ENCODE results near the gene AIFM2.

Gene AIFM2

DNA sequence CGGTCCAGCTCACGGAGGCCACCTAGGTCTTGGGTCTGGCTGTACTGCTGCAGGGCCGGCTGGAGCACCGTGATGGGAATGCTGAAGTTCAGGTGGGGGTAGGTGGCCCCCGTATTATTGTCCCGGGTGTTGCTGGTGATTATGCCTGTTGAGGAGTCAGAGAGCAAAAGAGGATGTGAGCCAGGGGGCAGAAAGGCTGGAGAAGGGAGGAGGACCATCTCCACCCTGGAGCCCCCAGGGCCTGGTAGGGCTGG, 7.3 kb upstream of the AIFM2 start:
- no peak overlapping the region for H3K4me3 ChIP-seq (ENCODE audit: low read length)
- H4K5ac ChIP-seq (ENCODE audit: low read length) = no peak overlapping the region
- no peak overlapping the region for H3K4me2 ChIP-seq (ENCODE audit: low read length)
- no peak overlapping the region for H3K4ac ChIP-seq (ENCODE audit: low read depth, low read length)
- no peak overlapping the region for H4K8ac ChIP-seq (ENCODE audit: low read depth, low read length)
- H2BK5ac ChIP-seq (ENCODE audit: low read length) = no peak overlapping the region
- no peak overlapping the region for H2BK15ac ChIP-seq (replicated peaks; ENCODE audit: low read depth)
- no peak for DNase-seq
- no peak overlapping the region for H3K23ac ChIP-seq (ENCODE audit: low read length)
- no peak overlapping the region for H3K9ac ChIP-seq (ENCODE audit: low read length)
- no peaks in the 10 kb centered on the region for H3K79me2 ChIP-seq (ENCODE audit: control insufficient read depth, insufficient read depth, low read length)
- WGBS (ENCODE audit: extremely low coverage, insufficient coverage, low lambda C conversion rate) = no CpG with 5 or more reads among the region's 6 CpGs
- H3K18ac ChIP-seq (ENCODE audit: low read length) = no peak overlapping the region
- no peak overlapping the region for H3K56ac ChIP-seq (ENCODE audit: low read length)
- peaks cover under 1% of the 10 kb centered on the region for H3K4me1 ChIP-seq (ENCODE audit: control insufficient read depth, low read depth, low read length)
- H3K79me1 ChIP-seq (ENCODE audit: low read length) = peaks cover 3% of the 10 kb centered on the region
- no peaks in the 10 kb centered on the region for H3K36me3 ChIP-seq (ENCODE audit: control insufficient read depth, insufficient read depth, low read length)
- no peak overlapping the region for H2BK120ac ChIP-seq (ENCODE audit: low read depth, low read length)
- H3K27me3 ChIP-seq (ENCODE audit: insufficient read depth, low read length, poor library complexity) = no peaks in the 10 kb centered on the region
- H2AK5ac ChIP-seq (ENCODE audit: low read length) = no peak overlapping the region
- H3K27ac ChIP-seq (ENCODE audit: low read depth, low read length) = no peak overlapping the region

DNA sequence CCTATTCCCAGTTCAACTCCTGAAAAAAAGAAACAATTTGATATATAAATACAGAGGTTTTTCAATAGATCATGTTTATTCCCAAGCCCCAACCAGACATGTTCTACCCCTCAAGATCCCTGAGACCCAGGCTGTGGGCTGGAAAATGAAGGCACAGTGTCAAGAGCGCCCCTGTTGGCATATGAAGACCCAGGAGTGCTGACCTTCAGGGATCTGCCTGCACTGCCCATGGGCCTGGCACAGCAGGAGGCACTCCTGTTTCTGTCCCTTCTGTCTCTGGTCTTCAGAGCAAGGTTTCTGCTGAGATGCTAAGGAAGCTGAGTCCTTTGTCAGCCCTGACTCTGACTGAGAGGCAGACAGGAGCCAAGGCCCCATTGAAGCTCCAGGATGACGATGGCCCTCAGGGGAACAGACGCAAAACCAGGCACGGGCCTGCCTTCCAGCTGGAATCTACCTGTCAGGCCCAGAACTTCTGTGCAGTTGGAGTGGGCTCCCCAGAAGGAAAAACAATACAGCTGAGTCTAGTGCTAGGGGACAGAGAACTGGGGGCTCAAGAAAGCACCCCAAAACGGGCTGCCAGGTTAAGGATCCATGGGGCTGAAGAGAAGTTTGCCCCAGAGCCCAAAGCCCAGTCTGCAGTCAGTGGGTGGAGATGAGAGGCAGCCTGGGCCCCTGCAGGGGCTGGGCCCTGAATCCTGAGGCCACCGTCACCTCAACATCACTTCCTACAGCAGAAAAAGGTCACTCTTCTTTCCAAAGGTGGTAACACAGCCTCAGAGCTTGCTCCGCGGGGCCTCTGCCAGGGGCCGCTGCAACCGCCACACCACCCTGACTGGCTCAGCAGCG, 6.7 kb upstream of the AIFM2 start:
- Histone ChIP-seq H3K9ac (ENCODE audit: low read length) (no peak overlapping the region), H4K8ac (ENCODE audit: low read depth, low read length) (no peak overlapping the region), H3K4me1 (ENCODE audit: control insufficient read depth, low read depth, low read length) (no peaks in the 10 kb centered on the region), H2BK120ac (ENCODE audit: low read depth, low read length) (no peak overlapping the region), H3K4ac (ENCODE audit: low read depth, low read length) (no peak overlapping the region), H3K56ac (ENCODE audit: low read length) (no peak overlapping the region), H3K79me1 (ENCODE audit: low read length) (no peaks in the 10 kb centered on the region), H2BK5ac (ENCODE audit: low read length) (no peak overlapping the region), H3K36me3 (ENCODE audit: control insufficient read depth, insufficient read depth, low read length) (no peaks in the 10 kb centered on the region), H2BK15ac (replicated peaks; ENCODE audit: low read depth) (no peak overlapping the region), H2AK5ac (ENCODE audit: low read length) (no peak overlapping the region), H3K23ac (ENCODE audit: low read length) (no peak overlapping the region), H3K27me3 (ENCODE audit: insufficient read depth, low read length, poor library complexity) (no peaks in the 10 kb centered on the region), H3K4me2 (ENCODE audit: low read length) (no peak overlapping the region), H4K5ac (ENCODE audit: low read length) (no peak overlapping the region), H3K79me2 (ENCODE audit: control insufficient read depth, insufficient read depth, low read length) (no peaks in the 10 kb centered on the region), H3K27ac (ENCODE audit: low read depth, low read length) (no peak overlapping the region), H3K18ac (ENCODE audit: low read length) (no peak overlapping the region), H3K4me3 (ENCODE audit: low read length) (no peak overlapping the region)
- no CpG with 5 or more reads among the region's 11 CpGs for WGBS (ENCODE audit: extremely low coverage, insufficient coverage, low lambda C conversion rate)
- DNase-seq = no peak

DNA sequence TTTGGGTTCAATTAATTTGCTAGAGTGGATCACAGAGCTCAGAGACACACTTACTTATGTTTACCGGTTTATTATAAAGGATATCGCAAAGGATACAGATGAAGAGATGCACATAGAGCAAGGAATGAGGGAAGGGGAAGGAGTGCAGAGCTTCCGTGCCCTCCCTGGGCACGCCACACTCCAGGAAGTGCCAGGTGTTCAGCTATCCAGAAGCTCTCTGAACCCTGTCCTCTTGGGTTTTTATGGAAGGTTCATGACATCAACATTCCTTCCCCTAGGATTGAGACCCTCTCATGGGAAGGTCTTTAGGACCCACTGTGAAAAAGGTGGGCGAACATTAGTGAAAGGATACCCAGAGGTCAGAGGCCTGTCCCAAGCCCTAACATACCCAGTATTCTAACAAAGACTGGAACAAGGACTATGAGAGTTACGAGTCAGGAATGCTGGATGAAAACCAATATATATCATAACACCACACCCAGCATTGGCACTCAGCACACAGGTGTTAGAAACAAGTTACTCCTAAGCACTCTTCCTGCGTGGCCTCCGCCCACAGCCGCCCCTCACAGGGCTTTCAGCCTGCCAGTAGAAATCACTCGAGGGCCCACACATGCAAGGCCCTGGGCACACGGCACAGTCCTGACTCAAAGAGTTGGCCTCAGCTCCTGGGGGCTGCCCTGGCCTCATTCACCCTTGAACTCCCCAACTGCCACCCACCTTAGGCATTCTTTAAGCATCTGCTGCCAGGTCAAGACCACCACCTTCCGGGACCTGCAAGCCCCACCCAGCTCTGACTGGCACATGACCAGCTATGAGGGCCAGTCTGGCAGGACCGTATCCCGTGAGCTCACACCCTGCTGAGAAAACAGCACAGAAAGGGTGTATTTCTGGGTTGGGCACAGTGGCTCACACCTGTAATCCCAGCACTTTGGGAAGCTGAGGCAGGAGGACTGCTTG, 5.6 kb upstream of the AIFM2 start:
- Histone ChIP-seq H3K4me2 (ENCODE audit: low read length) (no peak overlapping the region), H3K4me1 (ENCODE audit: control insufficient read depth, low read depth, low read length) (no peaks in the 10 kb centered on the region), H3K56ac (ENCODE audit: low read length) (no peak overlapping the region), H3K27me3 (ENCODE audit: insufficient read depth, low read length, poor library complexity) (no peaks in the 10 kb centered on the region), H3K23ac (ENCODE audit: low read length) (no peak overlapping the region), H2BK5ac (ENCODE audit: low read length) (no peak overlapping the region), H3K79me1 (ENCODE audit: low read length) (no peaks in the 10 kb centered on the region), H3K18ac (ENCODE audit: low read length) (no peak overlapping the region), H4K5ac (ENCODE audit: low read length) (no peak overlapping the region), H3K9ac (ENCODE audit: low read length) (no peak overlapping the region), H2AK5ac (ENCODE audit: low read length) (no peak overlapping the region), H2BK15ac (replicated peaks; ENCODE audit: low read depth) (no peak overlapping the region), H3K4ac (ENCODE audit: low read depth, low read length) (no peak overlapping the region), H3K79me2 (ENCODE audit: control insufficient read depth, insufficient read depth, low read length) (no peaks in the 10 kb centered on the region), H4K8ac (ENCODE audit: low read depth, low read length) (no peak overlapping the region), H2BK120ac (ENCODE audit: low read depth, low read length) (no peak overlapping the region), H3K36me3 (ENCODE audit: control insufficient read depth, insufficient read depth, low read length) (no peaks in the 10 kb centered on the region), H3K4me3 (ENCODE audit: low read length) (no peak overlapping the region), H3K27ac (ENCODE audit: low read depth, low read length) (no peak overlapping the region)
- WGBS (ENCODE audit: extremely low coverage, insufficient coverage, low lambda C conversion rate) = no CpG with 5 or more reads among the region's 14 CpGs
- DNase-seq = no peak

DNA sequence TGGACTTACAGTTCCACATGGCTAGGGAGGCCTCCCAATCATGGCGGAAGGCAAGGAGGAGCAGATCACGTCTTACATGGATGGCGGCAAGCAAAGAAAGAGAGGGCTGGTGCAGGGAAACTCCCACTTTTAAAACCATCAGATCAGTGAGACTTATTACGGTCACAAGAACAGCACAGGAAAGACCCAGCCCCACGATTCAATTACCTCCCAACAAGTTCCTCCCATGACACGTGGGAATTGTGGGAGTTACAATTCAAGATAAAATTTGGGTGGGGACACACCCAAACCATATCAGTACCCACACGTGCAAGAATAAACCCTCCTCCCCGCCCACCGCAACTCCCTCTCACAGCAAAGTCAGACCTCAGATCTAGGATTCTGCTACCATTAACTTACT, 4.5 kb upstream of the AIFM2 start:
- H4K8ac ChIP-seq (ENCODE audit: low read depth, low read length) = no peak overlapping the region
- WGBS (ENCODE audit: extremely low coverage, insufficient coverage, low lambda C conversion rate) = no CpG with 5 or more reads among the region's 9 CpGs
- H2BK15ac ChIP-seq (replicated peaks; ENCODE audit: low read depth) = no peak overlapping the region
- no peak overlapping the region for H4K5ac ChIP-seq (ENCODE audit: low read length)
- H3K79me1 ChIP-seq (ENCODE audit: low read length) = no peaks in the 10 kb centered on the region
- H3K36me3 ChIP-seq (ENCODE audit: control insufficient read depth, insufficient read depth, low read length) = no peaks in the 10 kb centered on the region
- no peak overlapping the region for H2AK5ac ChIP-seq (ENCODE audit: low read length)
- H3K23ac ChIP-seq (ENCODE audit: low read length) = no peak overlapping the region
- no peak overlapping the region for H3K27ac ChIP-seq (ENCODE audit: low read depth, low read length)
- H3K56ac ChIP-seq (ENCODE audit: low read length) = no peak overlapping the region
- no peaks in the 10 kb centered on the region for H3K4me1 ChIP-seq (ENCODE audit: control insufficient read depth, low read depth, low read length)
- no peak overlapping the region for H2BK120ac ChIP-seq (ENCODE audit: low read depth, low read length)
- H3K9ac ChIP-seq (ENCODE audit: low read length) = no peak overlapping the region
- no peak overlapping the region for H2BK5ac ChIP-seq (ENCODE audit: low read length)
- H3K4ac ChIP-seq (ENCODE audit: low read depth, low read length) = no peak overlapping the region
- no peaks in the 10 kb centered on the region for H3K79me2 ChIP-seq (ENCODE audit: control insufficient read depth, insufficient read depth, low read length)
- no peak overlapping the region for H3K4me2 ChIP-seq (ENCODE audit: low read length)
- H3K4me3 ChIP-seq (ENCODE audit: low read length) = no peak overlapping the region
- DNase-seq = no peak
- H3K18ac ChIP-seq (ENCODE audit: low read length) = no peak overlapping the region
- no peaks in the 10 kb centered on the region for H3K27me3 ChIP-seq (ENCODE audit: insufficient read depth, low read length, poor library complexity)

DNA sequence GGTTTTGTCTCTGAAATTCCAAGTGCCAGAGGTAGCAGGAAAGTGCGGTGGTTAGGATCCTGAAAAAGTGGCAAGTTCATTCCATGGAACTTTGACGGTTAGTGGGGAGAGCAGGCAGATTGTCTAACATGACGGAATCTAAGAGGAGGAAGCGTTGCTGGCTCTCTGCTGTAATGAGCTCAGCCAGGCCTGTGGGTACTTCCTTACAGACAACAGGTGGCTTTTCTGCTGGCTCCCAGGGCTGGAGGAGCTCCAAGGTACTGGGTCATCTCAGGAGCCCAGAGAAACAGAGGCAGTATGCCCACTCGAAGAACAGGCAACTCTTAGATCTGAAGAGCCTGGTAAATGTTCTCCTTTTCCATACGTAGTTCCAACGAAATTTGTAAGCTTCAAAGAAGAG, 3.1 kb upstream of the AIFM2 start:
- H3K79me2 ChIP-seq (ENCODE audit: control insufficient read depth, insufficient read depth, low read length) = no peaks in the 10 kb centered on the region
- H3K27me3 ChIP-seq (ENCODE audit: insufficient read depth, low read length, poor library complexity) = no peaks in the 10 kb centered on the region
- no peak overlapping the region for H2AK5ac ChIP-seq (ENCODE audit: low read length)
- no peak overlapping the region for H2BK15ac ChIP-seq (replicated peaks; ENCODE audit: low read depth)
- no peak overlapping the region for H4K5ac ChIP-seq (ENCODE audit: low read length)
- H3K4me3 ChIP-seq (ENCODE audit: low read length) = no peak overlapping the region
- no peak overlapping the region for H3K9ac ChIP-seq (ENCODE audit: low read length)
- no peak overlapping the region for H4K8ac ChIP-seq (ENCODE audit: low read depth, low read length)
- H3K18ac ChIP-seq (ENCODE audit: low read length) = no peak overlapping the region
- no peak overlapping the region for H3K4me2 ChIP-seq (ENCODE audit: low read length)
- H3K23ac ChIP-seq (ENCODE audit: low read length) = no peak overlapping the region
- no peaks in the 10 kb centered on the region for H3K4me1 ChIP-seq (ENCODE audit: control insufficient read depth, low read depth, low read length)
- DNase-seq = no peak
- H3K27ac ChIP-seq (ENCODE audit: low read depth, low read length) = no peak overlapping the region
- H3K56ac ChIP-seq (ENCODE audit: low read length) = no peak overlapping the region
- no peaks in the 10 kb centered on the region for H3K79me1 ChIP-seq (ENCODE audit: low read length)
- H2BK5ac ChIP-seq (ENCODE audit: low read length) = no peak overlapping the region
- no CpG with 5 or more reads among the region's 7 CpGs for WGBS (ENCODE audit: extremely low coverage, insufficient coverage, low lambda C conversion rate)
- no peak overlapping the region for H3K4ac ChIP-seq (ENCODE audit: low read depth, low read length)
- no peaks in the 10 kb centered on the region for H3K36me3 ChIP-seq (ENCODE audit: control insufficient read depth, insufficient read depth, low read length)
- no peak overlapping the region for H2BK120ac ChIP-seq (ENCODE audit: low read depth, low read length)

Measured in mesendoderm (in vitro differentiated cells).